ENCODE measurements around the gene EHMT1.

Gene EHMT1

GRCh38 chr9:137793196-137793841, 174.5 kb downstream of the EHMT1 start:
- no peak for ATAC-seq (replicated peaks)
- Mint-ChIP-seq H3K4me1 (ENCODE audit: low read depth in 2 of 2) (peaks cover 0 to 7% of the 10 kb centered on the region in 2 donors), H3K27ac (no peak overlapping the region), H3K9me3 (no peaks in the 10 kb centered on the region), H3K27me3 (no peaks in the 10 kb centered on the region), H3K4me3 (no peak overlapping the region), H3K36me3 (ENCODE audit: insufficient read depth) (peaks cover 55% of the 10 kb centered on the region)
- DNase-seq, result no peak

GRCh38 chr9:137795156-137795666, 176.4 kb downstream of the EHMT1 start:
- ATAC-seq (replicated peaks) (no peak), DNase-seq (no peak)
- Mint-ChIP-seq H3K9me3 (no peaks in the 10 kb centered on the region), H3K4me1 (ENCODE audit: low read depth in 2 of 2) (peaks cover 1 to 4% of the 10 kb centered on the region in 2 donors), H3K27me3 (no peaks in the 10 kb centered on the region), H3K36me3 (ENCODE audit: insufficient read depth) (peaks cover 54% of the 10 kb centered on the region), H3K27ac (no peak overlapping the region), H3K4me3 (no peak overlapping the region)

GRCh38 chr9:137797206-137798120, 178.7 kb downstream of the EHMT1 start:
- no peak overlapping the region for H3K4me3 Mint-ChIP-seq
- H3K9me3 Mint-ChIP-seq, result no peaks in the 10 kb centered on the region
- peaks cover 4 to 5% of the 10 kb centered on the region in 2 donors for H3K4me1 Mint-ChIP-seq (ENCODE audit: low read depth in 2 of 2)
- H3K36me3 Mint-ChIP-seq (ENCODE audit: insufficient read depth), result peaks cover 41% of the 10 kb centered on the region
- H3K27me3 Mint-ChIP-seq, result no peaks in the 10 kb centered on the region
- no peak for ATAC-seq (replicated peaks)
- H3K27ac Mint-ChIP-seq, result peak overlapping the region in 1 of 2 donors; percentile 83
- no peak for DNase-seq

GRCh38 chr9:137798142-137798541, 179.3 kb downstream of the EHMT1 start:
- Mint-ChIP-seq H3K4me3 (no peak overlapping the region), H3K27ac (peak overlapping the region in 1 of 2 donors; percentile 83), H3K9me3 (no peaks in the 10 kb centered on the region), H3K36me3 (ENCODE audit: insufficient read depth) (peaks cover 40% of the 10 kb centered on the region), H3K4me1 (ENCODE audit: low read depth in 2 of 2) (peaks cover 4 to 5% of the 10 kb centered on the region in 2 donors), H3K27me3 (no peaks in the 10 kb centered on the region)
- DNase-seq (no peak), ATAC-seq (replicated peaks) (no peak)

- Mint-ChIP-seq H3K9me3 (no peaks in the 10 kb centered on the region), H3K4me1 (ENCODE audit: low read depth in 2 of 2) (peaks cover 4 to 5% of the 10 kb centered on the region in 2 donors), H3K27me3 (no peaks in the 10 kb centered on the region), H3K4me3 (no peak overlapping the region), H3K36me3 (ENCODE audit: insufficient read depth) (peaks cover 40% of the 10 kb centered on the region), H3K27ac (peak overlapping the region; percentile 47 to 70)
- ATAC-seq (replicated peaks), result no peak
- DNase-seq, result no peak
These were observed 180.3 kb downstream of the EHMT1 start for GRCh38 chr9:137798901-137799629.

GRCh38 chr9:137799630-137799983, 180.8 kb downstream of the EHMT1 start:
- peak overlapping the region; percentile 47 to 70 for H3K27ac Mint-ChIP-seq

GRCh38 chr9:137800196-137801022, 181.6 kb downstream of the EHMT1 start:
- peak overlapping the region; percentile 49 to 51 for H3K27ac Mint-ChIP-seq
- no peak for ATAC-seq (replicated peaks)
- DNase-seq, result no peak
- no peaks in the 10 kb centered on the region for H3K9me3 Mint-ChIP-seq
- H3K4me1 Mint-ChIP-seq (ENCODE audit: low read depth in 2 of 2), result peaks cover 4 to 5% of the 10 kb centered on the region in 2 donors
- H3K36me3 Mint-ChIP-seq (ENCODE audit: insufficient read depth), result peaks cover 39% of the 10 kb centered on the region
- no peak overlapping the region for H3K4me3 Mint-ChIP-seq
- H3K27me3 Mint-ChIP-seq, result no peaks in the 10 kb centered on the region

More at GRCh38 chr9:137799630-137799983, 180.8 kb downstream of the EHMT1 start:
- Mint-ChIP-seq H3K27me3 (no peaks in the 10 kb centered on the region), H3K4me1 (ENCODE audit: low read depth in 2 of 2) (peaks cover 4 to 5% of the 10 kb centered on the region in 2 donors), H3K9me3 (no peaks in the 10 kb centered on the region), H3K4me3 (no peak overlapping the region), H3K36me3 (ENCODE audit: insufficient read depth) (peaks cover 44% of the 10 kb centered on the region)
- DNase-seq, result no peak
- no peak for ATAC-seq (replicated peaks)

- no peaks in the 10 kb centered on the region for H3K27me3 Mint-ChIP-seq
- H3K4me3 Mint-ChIP-seq, result no peak overlapping the region
- no peak for DNase-seq
- H3K36me3 Mint-ChIP-seq (ENCODE audit: insufficient read depth), result peaks cover 36% of the 10 kb centered on the region
- ATAC-seq (replicated peaks), result no peak
- peak overlapping the region; percentile 49 to 51 for H3K27ac Mint-ChIP-seq
- H3K4me1 Mint-ChIP-seq (ENCODE audit: low read depth in 2 of 2), result peaks cover 3 to 4% of the 10 kb centered on the region in 2 donors
- H3K9me3 Mint-ChIP-seq, result no peaks in the 10 kb centered on the region
These were observed 182.2 kb downstream of the EHMT1 start for GRCh38 chr9:137801023-137801319.

- Mint-ChIP-seq H3K27ac (peak overlapping the region; percentile 51 to 78), H3K9me3 (no peaks in the 10 kb centered on the region), H3K4me1 (ENCODE audit: low read depth in 2 of 2) (peaks cover 3 to 13% of the 10 kb centered on the region in 2 donors), H3K36me3 (ENCODE audit: insufficient read depth) (peaks cover 36% of the 10 kb centered on the region), H3K27me3 (no peaks in the 10 kb centered on the region), H3K4me3 (no peak overlapping the region)
- no peak for ATAC-seq (replicated peaks)
- no peak for DNase-seq
These were observed 183.2 kb downstream of the EHMT1 start for GRCh38 chr9:137802021-137802420.

- DNase-seq, result no peak
- Mint-ChIP-seq H3K27me3 (no peaks in the 10 kb centered on the region), H3K4me3 (no peak overlapping the region), H3K27ac (peak overlapping the region in 1 of 2 donors; percentile 78), H3K9me3 (no peaks in the 10 kb centered on the region), H3K4me1 (ENCODE audit: low read depth in 2 of 2) (peaks cover 5 to 19% of the 10 kb centered on the region in 2 donors), H3K36me3 (ENCODE audit: insufficient read depth) (peaks cover 29% of the 10 kb centered on the region)
- ATAC-seq (replicated peaks), result no peak
These were observed 183.9 kb downstream of the EHMT1 start for GRCh38 chr9:137802521-137803243.

- DNase-seq (no peak), ATAC-seq (replicated peaks) (no peak)
- peaks cover 24% of the 10 kb centered on the region for H3K36me3 Mint-ChIP-seq (ENCODE audit: insufficient read depth)
- H3K27ac Mint-ChIP-seq, result peak overlapping the region; percentile 38 to 65
- no peaks in the 10 kb centered on the region for H3K27me3 Mint-ChIP-seq
- no peaks in the 10 kb centered on the region for H3K9me3 Mint-ChIP-seq
- H3K4me1 Mint-ChIP-seq (ENCODE audit: low read depth in 2 of 2), result peaks cover 12 to 17% of the 10 kb centered on the region in 2 donors
- no peak overlapping the region for H3K4me3 Mint-ChIP-seq
These were observed 186.3 kb downstream of the EHMT1 start for GRCh38 chr9:137804908-137805630.
